Ovary (tissue), 9 donors: ENCODE measurements around the gene KIF15. TPM values are rescaled to one million over a fixed set of nuclear protein-coding genes. Genes with fewer than 3 reads are reported as not detected.

ENCODE experiments used
- DNase-seq, 5 donors: peaks; one replicate each; pipeline ENCODE4 v3.0.0-alpha.2; 2019 to 2020
- H3K27ac ChIP-seq, 2 donors: fragments of 200-600 bp; one replicate each; pipeline versions ENCODE4 v1.5.1 to v1.8.0; 2019 to 2022
- H3K27me3 ChIP-seq: fragments of 200-600 bp; one replicate; pipeline ENCODE4 v1.8.0; 2022
- H3K36me3 ChIP-seq: fragments of 200-600 bp; sonication (generic); one replicate; pipeline ENCODE4 v1.5.1; 2019
- H3K4me1 ChIP-seq: one replicate; pipeline ENCODE4 v1.8.1; 2013; ENCODE audit warnings: mild to moderate bottlenecking, moderate library complexity; ENCODE audit not compliant: insufficient read depth
- H3K4me3 ChIP-seq: fragments of 200-600 bp; sonication (generic); one replicate; pipeline ENCODE4 v1.5.1; 2017
- H3K9me3 ChIP-seq, 2 donors: fragments of 200-600 bp in 1 of 2; sonication (generic) in 1 of 2; one replicate each; pipeline versions ENCODE4 v1.5.1 to v1.8.1; 2013 to 2019; ENCODE audit warnings: mild to moderate bottlenecking in 1 of 2, moderate library complexity in 1 of 2
- CTCF ChIP-seq, 3 donors: fragments of 450-650 bp in 2 of 3; fragments of 200-600 bp in 1 of 3; IDR thresholded peaks; one replicate each; pipeline versions ENCODE4 v1.5.1 to v1.8.0; 2016 to 2022; ENCODE audit warnings: antibody characterized with exemption in 3 of 3, mild to moderate bottlenecking in 1 of 3
- EP300 ChIP-seq: sonication (generic); formaldehyde crosslinking; IDR thresholded peaks from one replicate; pipeline ENCODE4 v1.6.1; 2017; ENCODE audit warnings: antibody characterized with exemption
- POLR2A ChIP-seq: fragments of 450-650 bp; IDR thresholded peaks from one replicate; pipeline ENCODE4 v1.6.1; 2017; ENCODE audit warnings: antibody characterized with exemption, mild to moderate bottlenecking, moderate library complexity
- whole genome bisulfite sequencing, 3 donors: extraction: QIAGEN DNeasy Blood & Tissue Kit in 1 of 3; methylation state at CpG; one replicate each; pipeline versions ENCODE4 v1.1.5 to v1.1.7; 2013 to 2017; 5-methylcytosine and 5-hydroxymethylcytosine counted together
- intact Hi-C, 4 donors: fragments of 100-400 bp; cut with DNase I; formaldehyde crosslinking; loops; one replicate each; pipeline versions ENCODE4 v1.11.0 to v1.15.1; 2022 to 2023
- polyA plus RNA-seq, 2 donors: library from polyadenylated mRNA; stranded (reverse); fragments of 200-250 nt in 1 of 2; fragments of 350-450 nt in 1 of 2; fragmentation: Illumina TruSeq in 1 of 2; extraction: RNeasy Lipid Tissue Mini Kit (QIAGEN cat#74804) in 1 of 2; gene quantifications; one replicate each; pipeline ENCODE4 v1.2.3, GENCODE V29; 2013 to 2014
- total RNA-seq, 7 donors: library from RNA; depleted of rRNA in 2 of 7; stranded (reverse); fragments of >200 nt in 2 of 7; fragmentation: NEBNext Ultra II Directional in 3 of 7; extraction: Animal tissue kit (Norgen Biotek cat#: 25700) in 3 of 7; gene quantifications; one replicate each; pipeline versions ENCODE4 v1.1.0 to v1.2.4, GENCODE V29; 2016 to 2023
- donor health status: DM: no; HTN: no; CAD: no; lungs with moderate emphysema.
- donor health status: DM: no; HTN: no; CAD: no.
- donor health status: Bipolar disorder and iron deficiency.
- donor health status: DM: yes; HTN: yes; CAD: no.
- donor health status: DM: no; HTN: no; CAD: no.
- donor health status: DM: yes; HTN: yes; CAD: no.

Gene KIF15
- total and polyA plus RNA-seq, 9 donors: 0.15 to 0.99 (median 0.33) TPM; not detected in 1

- Histone ChIP-seq H3K36me3 (no peaks in the 10 kb centered on the region), H3K4me1 (no peaks in the 10 kb centered on the region), H3K9me3 (peaks cover 0 to 4% of the 10 kb centered on the region in 2 donors), H3K27me3 (no peaks in the 10 kb centered on the region), H3K27ac (no peak overlapping the region), H3K4me3 (no peak overlapping the region)
- WGBS, 3 donors: 94 to 98% (median 96%) methylated on average over 1 of the region's 1 CpG
- intact Hi-C loops: no loop called here
- no peak for DNase-seq
- TF ChIP-seq CTCF (IDR thresholded peaks at IDR 0.05) (no peak), POLR2A (no peak), EP300 (no peak)
Measured at GRCh38 chr3:44772099-44772442, 10.5 kb downstream of the KIF15 start.

- H3K36me3 ChIP-seq: no peaks in the 10 kb centered on the region
- H3K27ac ChIP-seq: no peak overlapping the region
- no peak for TF ChIP-seq POLR2A
- no peak for TF ChIP-seq EP300
- TF ChIP-seq CTCF (IDR thresholded peaks at IDR 0.05): no peak
- no peak overlapping the region for H3K4me3 ChIP-seq
- intact Hi-C loops: no loop called here
- WGBS, 3 donors: 94 to 97% (median 97%) methylated on average over 4 of the region's 4 CpGs
- no peak for DNase-seq
- H3K27me3 ChIP-seq: no peaks in the 10 kb centered on the region
- H3K9me3 ChIP-seq: no peaks in the 10 kb centered on the region
- H3K4me1 ChIP-seq: no peaks in the 10 kb centered on the region
Measured at GRCh38 chr3:44782891-44783290, 21.3 kb downstream of the KIF15 start.

- no peaks in the 10 kb centered on the region for H3K27me3 ChIP-seq
- no peak for DNase-seq
- TF ChIP-seq EP300 (no peak), CTCF (IDR thresholded peaks at IDR 0.05) (no peak), POLR2A (no peak)
- intact Hi-C loops: no loop called here
- 91 to 97% (median 96%) methylated on average over 4 of the region's 4 CpGs for WGBS, 3 donors
- no peaks in the 10 kb centered on the region for H3K9me3 ChIP-seq
- no peaks in the 10 kb centered on the region for H3K4me1 ChIP-seq
- H3K27ac ChIP-seq: no peak overlapping the region
- no peak overlapping the region for H3K4me3 ChIP-seq
- no peaks in the 10 kb centered on the region for H3K36me3 ChIP-seq
Measured at GRCh38 chr3:44795197-44795596, 33.6 kb downstream of the KIF15 start.

GRCh38 chr3:44802011-44802410, 40.4 kb downstream of the KIF15 start:
- no peak for DNase-seq
- Histone ChIP-seq H3K4me3 (no peak overlapping the region), H3K27me3 (no peaks in the 10 kb centered on the region), H3K9me3 (no peaks in the 10 kb centered on the region), H3K27ac (no peak overlapping the region), H3K36me3 (no peaks in the 10 kb centered on the region), H3K4me1 (no peaks in the 10 kb centered on the region)
- TF ChIP-seq EP300 (no peak), POLR2A (no peak), CTCF (IDR thresholded peaks at IDR 0.05) (no peak)
- WGBS, 3 donors: 80 to 84% (median 82%) methylated on average over 2 of the region's 2 CpGs
- intact Hi-C loops: no loop called here

GRCh38 chr3:44803298-44803697, 41.7 kb downstream of the KIF15 start:
- TF ChIP-seq POLR2A (no peak), CTCF (IDR thresholded peaks at IDR 0.05) (no peak), EP300 (no peak)
- Histone ChIP-seq H3K36me3 (no peaks in the 10 kb centered on the region), H3K27me3 (no peaks in the 10 kb centered on the region), H3K4me3 (no peak overlapping the region), H3K4me1 (no peaks in the 10 kb centered on the region), H3K27ac (no peak overlapping the region), H3K9me3 (no peaks in the 10 kb centered on the region)
- no peak for DNase-seq
- intact Hi-C loops: no loop called here
- 65 to 82% (median 76%) methylated on average over 2 of the region's 2 CpGs for WGBS, 3 donors
